NB4 (cell line): ENCODE data around the gene KPNA3.

Experiments used
- CTCF ChIP-seq: IDR thresholded peaks from one replicate; pipeline ENCODE4 v1.5.1; 2012; ENCODE audit warnings: low read depth, low read length
- POLR2A ChIP-seq: IDR thresholded peaks from 2 replicates; pipeline ENCODE4 v1.6.1; 2011; ENCODE audit warnings: mild to moderate bottlenecking; ENCODE audit not compliant: insufficient read length; ENCODE audit errors: extremely low read depth

DNA sequence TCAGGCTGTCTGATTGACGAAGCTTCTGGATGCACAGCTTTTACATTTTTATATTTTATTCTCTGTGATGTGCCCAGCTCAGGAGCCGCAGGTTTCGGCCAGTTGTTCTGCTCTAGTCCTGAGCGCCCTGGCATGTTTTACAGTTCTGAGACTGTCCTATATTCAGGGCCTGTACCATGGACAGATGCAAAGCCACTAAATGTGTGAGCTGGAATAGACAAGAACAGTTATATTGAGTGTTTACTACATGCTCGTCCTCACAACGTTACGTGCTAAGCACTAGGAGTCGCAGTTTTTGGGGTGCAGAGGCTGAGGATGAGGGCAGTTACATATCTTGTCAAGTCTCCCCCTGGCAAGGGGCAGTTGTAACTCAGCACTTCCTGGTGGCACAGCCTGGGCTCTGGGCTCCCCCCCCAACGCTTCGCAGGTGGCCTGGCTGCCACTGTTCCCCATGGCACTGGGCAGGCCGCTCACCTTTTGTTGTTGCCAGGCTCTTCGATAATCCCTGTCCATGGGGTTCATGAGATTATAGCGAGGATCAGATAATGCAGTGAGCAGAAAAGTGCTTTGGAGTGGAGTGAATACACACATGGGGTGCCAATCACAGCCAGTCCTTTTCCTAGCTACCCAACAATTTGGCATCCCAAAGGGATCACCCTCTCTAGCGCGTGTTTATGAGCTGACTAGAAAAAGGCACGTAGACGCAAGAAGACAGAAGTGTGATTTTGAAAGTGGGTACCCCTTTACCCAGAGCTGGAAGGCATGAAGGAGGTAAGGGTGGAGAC lies 140.7 kb downstream of the KPNA3 start:
- TF ChIP-seq CTCF, result no peak
- TF ChIP-seq POLR2A, result no peak
